RPMI7951 (cell line): ENCODE results near the gene MZT1. TPM values are rescaled to one million over a fixed set of nuclear protein-coding genes. Genes with fewer than 3 reads are reported as not detected.

ENCODE experiments used
- DNase-seq: peaks from one replicate; pipeline ENCODE4 v3.0.0-alpha.2; 2012; ENCODE audit warnings: low read depth
- total RNA-seq: library from RNA; depleted of rRNA; stranded (reverse); fragments of >200 nt; shearing (Covaris generic); gene quantifications from 2 replicates; pipeline ENCODE4 v1.2.3, GENCODE V29; 2014; rRNA removed

Gene MZT1
- total RNA-seq, 1 experiment from 2014 or later: 77.7 TPM

DNA sequence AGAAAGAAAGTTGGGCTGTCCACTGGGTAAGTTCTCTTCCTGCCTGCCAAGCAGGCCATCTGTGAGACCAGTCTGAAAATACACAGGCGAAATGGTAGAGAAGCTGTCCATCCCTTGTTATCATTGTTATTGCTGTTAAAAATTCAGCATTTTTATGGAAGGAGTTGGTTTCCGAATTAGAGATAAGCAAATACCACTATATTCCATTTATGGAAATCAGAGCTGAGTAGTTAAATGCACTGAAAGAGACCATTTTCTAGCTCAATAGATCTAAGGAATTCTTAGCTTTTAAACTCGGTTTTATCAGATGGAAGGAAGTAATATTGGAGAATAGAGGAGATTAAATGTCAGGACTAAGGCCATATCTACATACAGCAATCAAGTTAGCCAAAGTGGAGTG is 40.7 kb downstream of the MZT1 start:
- no peak for DNase-seq

DNA sequence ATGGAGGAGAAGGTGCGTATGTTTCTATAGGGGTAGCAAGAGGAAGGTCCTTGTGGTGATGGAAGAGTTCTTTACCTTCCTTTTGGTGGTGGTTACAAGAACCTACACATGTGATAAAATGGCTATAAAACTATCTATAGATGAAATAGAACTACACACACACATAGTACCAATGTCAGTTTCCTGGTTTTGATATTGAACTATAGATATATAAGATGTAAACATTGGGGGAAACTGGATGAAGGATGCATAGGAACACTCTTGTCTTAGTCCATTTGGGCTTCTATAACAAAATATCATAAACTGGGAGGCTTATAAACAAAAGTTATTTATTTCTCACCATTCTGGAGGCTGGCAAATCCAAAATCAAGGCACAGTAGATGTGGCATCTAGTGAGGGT is 47.1 kb downstream of the MZT1 start:
- no peak for DNase-seq

DNA sequence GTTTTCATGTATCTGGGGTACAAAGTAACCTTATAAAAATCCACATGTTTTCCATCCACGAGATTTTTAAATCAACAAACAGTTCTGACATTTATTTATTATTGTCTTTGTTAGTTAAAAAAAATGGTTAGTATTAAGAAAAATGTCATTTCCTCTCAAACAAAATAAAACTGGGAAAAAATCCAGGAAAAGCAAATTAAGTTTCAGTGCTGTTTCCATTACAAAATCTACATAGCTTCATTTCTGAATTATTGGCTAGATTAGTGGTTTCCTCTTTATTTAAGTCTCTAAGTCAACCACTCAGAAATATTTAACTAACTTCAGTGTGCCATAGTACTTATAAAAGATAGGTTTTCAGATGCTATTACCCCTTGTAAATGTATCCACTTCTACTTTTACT is 49.1 kb downstream of the MZT1 start:
- DNase-seq: no peak

DNA sequence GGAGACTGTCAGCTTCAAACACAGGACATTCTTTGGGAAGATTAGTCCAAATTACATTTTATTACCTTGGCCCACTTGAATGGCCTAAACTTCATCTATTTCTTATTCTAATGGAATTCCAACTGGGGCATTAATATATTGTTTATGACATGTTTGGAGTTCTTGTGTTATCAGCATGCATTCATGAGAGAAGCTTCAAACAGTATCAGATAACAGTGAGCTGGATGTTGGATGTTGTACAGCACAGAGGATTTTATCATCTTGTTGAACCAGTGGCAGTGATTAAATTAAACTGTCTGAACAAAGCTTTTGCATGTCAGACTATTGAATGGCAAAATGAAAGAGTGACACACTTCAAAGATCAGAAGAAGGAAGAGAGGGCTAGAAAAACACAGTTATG is 50.0 kb downstream of the MZT1 start:
- no peak for DNase-seq

DNA sequence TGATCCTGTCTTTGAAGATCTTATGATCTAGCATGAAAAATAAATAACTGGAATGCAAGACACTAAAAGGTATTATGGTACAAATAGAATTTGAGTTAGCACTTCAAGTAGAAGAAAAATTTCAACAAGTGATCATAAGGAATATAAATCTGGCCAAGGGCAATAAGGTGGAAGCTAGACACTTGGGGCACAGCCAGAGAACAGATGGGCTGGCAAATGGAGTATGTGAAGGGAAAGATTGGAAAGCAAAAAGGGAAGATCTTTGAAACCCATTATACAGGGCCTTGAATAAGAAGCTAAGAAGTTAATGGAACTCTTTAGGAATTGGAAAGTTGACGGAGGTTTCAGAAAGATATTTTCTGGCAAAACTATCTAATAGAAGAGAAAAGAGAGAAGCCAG is 61.0 kb downstream of the MZT1 start:
- no peak for DNase-seq

DNA sequence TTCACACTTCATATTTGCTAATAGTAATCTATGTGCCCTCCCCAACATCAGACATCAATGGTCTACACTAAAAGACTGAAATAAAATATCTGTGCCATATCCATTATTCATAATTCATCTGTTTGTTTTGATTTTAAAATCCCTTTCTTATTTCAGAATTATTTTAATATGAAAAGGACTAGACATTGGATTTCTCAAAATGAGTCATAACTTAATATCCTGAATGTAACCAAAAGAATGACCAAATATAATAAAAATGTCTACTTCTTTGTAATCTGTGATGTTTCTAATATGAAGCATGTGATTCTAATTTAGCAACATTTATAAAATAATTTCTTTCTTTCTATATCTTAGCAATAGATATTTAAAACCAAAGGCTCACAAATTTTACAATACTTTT is 64.9 kb downstream of the MZT1 start:
- no peak for DNase-seq

Other genes with a start within 250 kb of the MZT1 start
- 26.0 and 32.7 TPM in 2 replicates for gene BORA, start 294 bp upstream of the MZT1 start, total RNA-seq
- gene DIS3, start 54.3 kb upstream of the MZT1 start, total RNA-seq: 27.0 and 32.0 TPM in 2 replicates
- 19.3 and 20.4 TPM in 2 replicates for gene PIBF1, start 54.5 kb upstream of the MZT1 start, total RNA-seq